ENCODE measurements around the gene PTPRM. TPM values are rescaled to one million over a fixed set of nuclear protein-coding genes. Genes with fewer than 3 reads are reported as not detected.

PTPRM gene
- total RNA-seq, 2 donors from 2014 or later: 51.4 to 75.5 TPM

GRCh38 chr18:7855028-7855427, 287.9 kb downstream of the PTPRM start:
- peak; percentile 18 for DNase-seq
- intact Hi-C loops (cut with DNase I): no loop called here
- peak; percentile 88 to 89 for ATAC-seq

- DNase-seq: no peak
- peak in 1 of 2 donors; percentile 28 for ATAC-seq
- intact Hi-C loops (cut with DNase I): no loop called here
Measured at GRCh38 chr18:7855671-7856070, 288.6 kb downstream of the PTPRM start.

GRCh38 chr18:7856116-7856515, 289.0 kb downstream of the PTPRM start:
- ATAC-seq (no peak), DNase-seq (no peak)
- intact Hi-C loops (cut with DNase I): no loop called here

- peak in 1 of 2 donors; percentile 41 for ATAC-seq
Measured at GRCh38 chr18:7856733-7857132, 289.6 kb downstream of the PTPRM start.

GRCh38 chr18:7857562-7857961, 290.4 kb downstream of the PTPRM start:
- no peak for ATAC-seq
- intact Hi-C loops (cut with DNase I): no loop called here
- no peak for DNase-seq

More at GRCh38 chr18:7856733-7857132, 289.6 kb downstream of the PTPRM start:
- intact Hi-C loops (cut with DNase I): no loop called here
- DNase-seq: no peak

GRCh38 chr18:7859122-7859521, 292.0 kb downstream of the PTPRM start:
- intact Hi-C loops (cut with DNase I): no loop called here
- ATAC-seq (no peak), DNase-seq (no peak)

GRCh38 chr18:7870266-7870665, 303.1 kb downstream of the PTPRM start:
- intact Hi-C loops (cut with DNase I): no loop called here
- DNase-seq (no peak), ATAC-seq (no peak)

GRCh38 chr18:7870855-7871254, 303.7 kb downstream of the PTPRM start:
- no peak for ATAC-seq

GRCh38 chr18:7871560-7872456, 304.7 kb downstream of the PTPRM start:
- ATAC-seq (no peak), DNase-seq (no peak)
- intact Hi-C loops (cut with DNase I): no loop called here

More at GRCh38 chr18:7870855-7871254, 303.7 kb downstream of the PTPRM start:
- intact Hi-C loops (cut with DNase I): no loop called here
- DNase-seq: no peak

- no peak for DNase-seq
- ATAC-seq: peak; percentile 71 to 82
- intact Hi-C loops (cut with DNase I): no loop called here
Measured at GRCh38 chr18:7872569-7872968, 305.5 kb downstream of the PTPRM start.

GRCh38 chr18:7873316-7873715, 306.2 kb downstream of the PTPRM start:
- no peak for ATAC-seq
- DNase-seq: no peak
- intact Hi-C loops (cut with DNase I): no loop called here

GRCh38 chr18:7876354-7877104, 309.4 kb downstream of the PTPRM start:
- intact Hi-C loops (cut with DNase I): no loop called here
- DNase-seq (no peak), ATAC-seq (no peak)

GRCh38 chr18:7877609-7878008, 310.5 kb downstream of the PTPRM start:
- no peak for DNase-seq
- intact Hi-C loops (cut with DNase I): no loop called here
- no peak for ATAC-seq

- DNase-seq (no peak), ATAC-seq (no peak)
- intact Hi-C loops (cut with DNase I): no loop called here
Measured at GRCh38 chr18:7878265-7879211, 311.4 kb downstream of the PTPRM start.

- DNase-seq (no peak), ATAC-seq (no peak)
- intact Hi-C loops (cut with DNase I): no loop called here
Measured at GRCh38 chr18:7879717-7880116, 312.6 kb downstream of the PTPRM start.

- intact Hi-C loops (cut with DNase I): no loop called here
- DNase-seq (no peak), ATAC-seq (no peak)
Measured at GRCh38 chr18:7885865-7886264, 318.7 kb downstream of the PTPRM start.

- ATAC-seq: no peak
- intact Hi-C loops (cut with DNase I): no loop called here
- DNase-seq: no peak
Measured at GRCh38 chr18:7886436-7886835, 319.3 kb downstream of the PTPRM start.

- ATAC-seq (no peak), DNase-seq (no peak)
- intact Hi-C loops (cut with DNase I): no loop called here
Measured at GRCh38 chr18:7889515-7889914, 322.4 kb downstream of the PTPRM start.

GRCh38 chr18:7890075-7890474, 323.0 kb downstream of the PTPRM start:
- ATAC-seq (no peak), DNase-seq (no peak)
- intact Hi-C loops (cut with DNase I): no loop called here
